H1 (cell line): Measurements from ENCODE around the gene FEZF1. TPM values are rescaled to one million over a fixed set of nuclear protein-coding genes. Genes with fewer than 3 reads are reported as not detected.

Experiments used
- CTCF ChIA-PET: fragments of 300-600 bp; sonication (Branson Sonifier 250); formaldehyde crosslinking; loops from one replicate; lab custom pipeline; 2021; ENCODE audit not compliant: partially characterized antibody; lab: Charles Lee
- POLR2A ChIA-PET: fragments of 300-600 bp; sonication (Branson Sonifier 250); formaldehyde crosslinking; loops from one replicate; lab custom pipeline; 2021; ENCODE audit warnings: inconsistent platforms; ENCODE audit not compliant: partially characterized antibody; lab: Charles Lee
- DNase-seq, 2 experiments: peaks; one replicate each; pipeline versions ENCODE4 v3.0.0 to v3.0.0-alpha.2; 2010 to 2022; ENCODE audit warnings: low spot score in 2 of 2, low read depth in 1 of 2, mixed read lengths in 1 of 2
- FAIRE-seq: peaks from 2 replicates; lab custom pipeline; 2011; peaks lifted over from hg19 to GRCh38; lab: Jason Lieb, UNC
- H2AFZ ChIP-seq: 2 replicates; pipeline ENCODE4 v1.8.1; 2012; ENCODE audit warnings: low read length, inconsistent platforms
- H2AK5ac ChIP-seq: 2 replicates; pipeline ENCODE4 v1.6.1; 2013; ENCODE audit warnings: low read depth, low read length
- H2BK120ac ChIP-seq: replicated peaks from 2 replicates; pipeline ENCODE3; 2013; ENCODE audit warnings: low read depth, low read length, inconsistent platforms
- H2BK12ac ChIP-seq: 2 replicates; pipeline ENCODE4 v1.6.1; 2013; ENCODE audit warnings: low read depth, low read length
- H2BK15ac ChIP-seq: 2 replicates; pipeline ENCODE4 v1.6.1; 2013; ENCODE audit warnings: low read length
- H2BK20ac ChIP-seq: 2 replicates; pipeline ENCODE4 v1.6.1; 2013; ENCODE audit warnings: low read length
- H2BK5ac ChIP-seq: 2 replicates; pipeline ENCODE4 v1.6.1; 2013; ENCODE audit warnings: low read depth, low read length
- H3K14ac ChIP-seq: 2 replicates; pipeline ENCODE4 v1.6.1; 2013; ENCODE audit warnings: inconsistent platforms; ENCODE audit not compliant: insufficient read length
- H3K18ac ChIP-seq: 2 replicates; pipeline ENCODE4 v1.6.1; 2013; ENCODE audit warnings: low read length; ENCODE audit errors: extremely low read depth
- H3K23ac ChIP-seq: 2 replicates; pipeline ENCODE4 v1.6.1; 2013; ENCODE audit warnings: inconsistent platforms; ENCODE audit not compliant: insufficient read length
- H3K23me2 ChIP-seq: 2 replicates; pipeline ENCODE4 v1.6.1; 2013; ENCODE audit warnings: low read depth, low read length
- H3K27ac ChIP-seq: 2 replicates; pipeline ENCODE4 v1.6.1; 2011; ENCODE audit warnings: low read depth, low read length, inconsistent platforms
- H3K27me3 ChIP-seq, 4 experiments: replicated peaks in 1 of 4; 1 replicate in 1 of 4; 2 replicates in 3 of 4; pipeline versions ENCODE4 v1.6.1 to v1.8.1; 2011 to 2013; ENCODE audit warnings: low read length in 3 of 4, mild to moderate bottlenecking in 3 of 4, inconsistent platforms in 2 of 4, mixed read lengths in 2 of 4, moderate library complexity in 1 of 4; ENCODE audit not compliant: control insufficient read depth in 3 of 4, insufficient read depth in 3 of 4; ENCODE audit errors: extremely low read depth in 1 of 4
- H3K36me3 ChIP-seq, 4 experiments: 2 replicates each; pipeline versions ENCODE4 v1.6.1 to v1.8.1; 2011 to 2013; ENCODE audit warnings: mild to moderate bottlenecking in 4 of 4, low read length in 3 of 4, moderate library complexity in 2 of 4, control low read depth in 1 of 4, inconsistent platforms in 1 of 4; ENCODE audit not compliant: insufficient read depth in 4 of 4, control insufficient read depth in 2 of 4
- H3K4ac ChIP-seq: replicated peaks from 2 replicates; pipeline ENCODE3; 2013; ENCODE audit warnings: low read length, low read depth, mixed read lengths, inconsistent platforms; ENCODE audit not compliant: insufficient read length
- H3K4me1 ChIP-seq, 4 experiments: replicated peaks in 1 of 4; 1 replicate in 1 of 4; 2 replicates in 3 of 4; pipeline versions ENCODE4 v1.6.1 to v1.8.1; 2011 to 2013; ENCODE audit warnings: low read length in 3 of 4, inconsistent platforms in 2 of 4, mixed read lengths in 1 of 4; ENCODE audit not compliant: insufficient read depth in 4 of 4, control insufficient read depth in 3 of 4
- H3K4me2 ChIP-seq, 2 experiments: 2 replicates each; pipeline versions ENCODE4 v1.6.1 to v1.8.1; 2011 to 2013; ENCODE audit warnings: low read depth in 2 of 2, low read length in 2 of 2, control low read depth in 1 of 2, inconsistent platforms in 1 of 2, mild to moderate bottlenecking in 1 of 2; ENCODE audit not compliant: insufficient read depth in 1 of 2
- H3K4me3 ChIP-seq, 4 experiments: fragments of 200-600, 300-600 bp in 1 of 4; sonication (generic), shearing (Covaris generic), sonication (Bioruptor Twin) in 1 of 4; 2 replicates each; pipeline versions ENCODE4 v1.5.1 to v1.8.1; 2011 to 2016; ENCODE audit warnings: low read length in 4 of 4, low read depth in 3 of 4, control low read depth in 2 of 4, inconsistent platforms in 2 of 4, mild to moderate bottlenecking in 2 of 4, mixed read lengths in 1 of 4, moderate library complexity in 1 of 4; ENCODE audit not compliant: insufficient read depth in 2 of 4; ENCODE audit errors: extremely low read depth in 1 of 4
- H3K56ac ChIP-seq: replicated peaks from 2 replicates; pipeline ENCODE3; 2013; ENCODE audit warnings: low read depth, mild to moderate bottlenecking, mixed read lengths, low read length, inconsistent platforms; ENCODE audit not compliant: insufficient read length
- H3K79me1 ChIP-seq: 2 replicates; pipeline ENCODE4 v1.6.1; 2013; ENCODE audit warnings: low read depth, low read length, control low read depth
- H3K79me2 ChIP-seq, 2 experiments: 2 replicates each; pipeline versions ENCODE4 v1.6.1 to v1.8.1; 2012 to 2013; ENCODE audit warnings: low read length in 2 of 2, mild to moderate bottlenecking in 2 of 2, inconsistent platforms in 1 of 2; ENCODE audit not compliant: insufficient read depth in 2 of 2, control insufficient read depth in 1 of 2
- H3K9ac ChIP-seq, 4 experiments: replicated peaks in 1 of 4; 1 replicate in 1 of 4; 2 replicates in 3 of 4; pipeline versions ENCODE4 v1.6.1 to v1.8.1; 2011 to 2013; ENCODE audit warnings: low read depth in 3 of 4, low read length in 3 of 4, control low read depth in 2 of 4, mild to moderate bottlenecking in 2 of 4, moderate library complexity in 2 of 4, inconsistent platforms in 1 of 4; ENCODE audit errors: extremely low read depth in 1 of 4
- H3K9me3 ChIP-seq, 2 experiments: 2 replicates each; pipeline versions ENCODE4 v1.6.1 to v1.8.1; 2012 to 2013; ENCODE audit warnings: mild to moderate bottlenecking in 2 of 2, moderate library complexity in 2 of 2, control low read depth in 1 of 2, inconsistent platforms in 1 of 2, low read depth in 1 of 2, low read length in 1 of 2, mixed read lengths in 1 of 2; ENCODE audit not compliant: insufficient read depth in 2 of 2
- H4K20me1 ChIP-seq, 2 experiments: replicated peaks in 1 of 2; 2 replicates each; pipeline versions ENCODE3 to v1.8.1; 2011 to 2013; ENCODE audit warnings: inconsistent platforms in 2 of 2, low read length in 2 of 2, mild to moderate bottlenecking in 1 of 2; ENCODE audit not compliant: insufficient read depth in 2 of 2, control insufficient read depth in 1 of 2
- H4K5ac ChIP-seq: 2 replicates; pipeline ENCODE4 v1.6.1; 2013; ENCODE audit warnings: low read length, low read depth, mixed read lengths, inconsistent platforms; ENCODE audit not compliant: insufficient read length
- H4K8ac ChIP-seq: 2 replicates; pipeline ENCODE4 v1.8.0; 2013; ENCODE audit warnings: mild to moderate bottlenecking, moderate library complexity, low read length, inconsistent platforms; ENCODE audit not compliant: insufficient read depth; ENCODE audit errors: extremely low read depth
- H4K91ac ChIP-seq: replicated peaks from 2 replicates; pipeline ENCODE3; 2013; ENCODE audit warnings: low read length, mixed read lengths, inconsistent platforms; ENCODE audit not compliant: insufficient read length
- NANOG ChIP-seq: IDR thresholded peaks from 2 replicates; pipeline ENCODE4 v1.6.1; 2011; ENCODE audit warnings: low read length, low read depth, mild to moderate bottlenecking, inconsistent platforms; ENCODE audit not compliant: insufficient read depth, poor library complexity, severe bottlenecking
- TEAD4 ChIP-seq: IDR thresholded peaks from 2 replicates; pipeline ENCODE4 v1.6.1; 2012; ENCODE audit warnings: low read depth, low read length, inconsistent platforms, mixed read lengths
- WGBS, 2 experiments: shearing (Covaris generic) in 1 of 2; methylation state at CpG; one replicate each; pipeline versions ENCODE4 v1.1.6 to v1.1.7; 2013 to 2015; ENCODE audit warnings: low lambda C conversion rate in 2 of 2, mixed read lengths in 2 of 2, inconsistent platforms in 1 of 2, low coverage in 1 of 2, missing lambda C conversion rate in 1 of 2; ENCODE audit not compliant: insufficient replicate concordance in 2 of 2, insufficient coverage in 1 of 2, insufficient read length in 1 of 2; ENCODE audit errors: extremely low coverage in 1 of 2, missing lambda C conversion rate in 1 of 2; 5-methylcytosine and 5-hydroxymethylcytosine counted together
- polyA plus RNA-seq, 7 experiments: library from polyadenylated mRNA; depleted of rRNA in 3 of 7; stranded (reverse) in 5 of 7; unstranded in 2 of 7; fragments of >200 nt in 5 of 7; fragments of 200-250 nt in 2 of 7; gene quantifications; 1 replicate in 5 of 7; 2 replicates in 1 of 7; 4 replicates in 1 of 7; pipeline versions ENCODE4 v1.2.1 to v1.2.3, GENCODE V29; 2011 to 2013; ENCODE audit warnings: missing spikeins in 2 of 7, mixed read lengths in 2 of 7
- total RNA-seq: library from RNA; stranded (reverse); fragmentation: NEBNext Ultra II Directional; extraction: Animal tissue kit (Norgen Biotek cat#: 25700); gene quantifications from 2 replicates; pipeline ENCODE4 v1.2.1, GENCODE V29; 2021

FEZF1 gene
- total and polyA plus RNA-seq, 2 of the 8 experiments (the other 6 are each of a cell fraction or from before 2014, with no cell fraction given) = 10.6 to 15.7 TPM

- no peak overlapping the region for H2BK5ac ChIP-seq
- H2BK120ac ChIP-seq = no peak overlapping the region
- no peak overlapping the region for H3K9ac ChIP-seq
- no peak overlapping the region for H3K23ac ChIP-seq
- POLR2A ChIA-PET = interaction anchor here (1.0 to 1.1 kb wide), 2 partner anchors 17 to 51 kb away, joined by 3 read pairs; no protein-coding TSS in a partner anchor
- TF ChIP-seq TEAD4 (no peak), NANOG (peak; percentile 4)
- H4K20me1 ChIP-seq = no peaks in the 10 kb centered on the region
- no peak overlapping the region for H2AK5ac ChIP-seq
- FAIRE-seq = no peak
- CTCF ChIA-PET = interaction anchor here (0.5 to 1.4 kb wide), 3 partner anchors 8 to 278 kb away, joined by 3 read pairs; no protein-coding TSS in a partner anchor
- H3K18ac ChIP-seq = no peak overlapping the region
- peaks cover 2 to 18% (median 13%) of the 10 kb centered on the region in 4 experiments; a peak in 4 of 7 replicates for H3K4me1 ChIP-seq
- H3K9me3 ChIP-seq = no peaks in the 10 kb centered on the region
- WGBS, 2 experiments = 7% methylated on average over 1 of the region's 1 CpG; no CpG with 5 or more reads in 1 of the 2 experiments
- no peaks in the 10 kb centered on the region for H3K36me3 ChIP-seq
- peaks cover 0 to 1% (median 0%) of the 10 kb centered on the region in 4 experiments; a peak in 1 of 7 replicates for H3K27me3 ChIP-seq
- no peak overlapping the region for H3K14ac ChIP-seq
- H3K27ac ChIP-seq = no peak overlapping the region
- no peaks in the 10 kb centered on the region for H3K23me2 ChIP-seq
- 0 out of 2 replicates have a peak overlapping the region, but pooled peaks have one; percentile 15 for H2BK20ac ChIP-seq
- H2BK15ac ChIP-seq = no peak overlapping the region
- no peak overlapping the region for H4K91ac ChIP-seq
- no peaks in the 10 kb centered on the region for H3K79me2 ChIP-seq
- DNase-seq = no peak
- no peak overlapping the region for H4K5ac ChIP-seq
- no peak overlapping the region for H3K4me3 ChIP-seq
- H3K56ac ChIP-seq = no peak overlapping the region
- no peak overlapping the region for H3K4ac ChIP-seq
- no peak overlapping the region for H4K8ac ChIP-seq
- no peak overlapping the region for H2AFZ ChIP-seq
- peak overlapping the region; percentile 14 to 42; a peak in 3 of 4 replicates for H3K4me2 ChIP-seq
- H2BK12ac ChIP-seq = no peak overlapping the region
- no peaks in the 10 kb centered on the region for H3K79me1 ChIP-seq
Measured at GRCh38 chr7:122255454-122255853, 49.1 kb downstream of the FEZF1 start.

Other genes starting within 250 kb of the FEZF1 start
- gene AASS, start 160.5 kb downstream of the FEZF1 start, total RNA-seq = 383 and 394 TPM in 2 replicates
- 203 and 207 TPM in 2 replicates for gene AASS, start 160.5 kb downstream of the FEZF1 start, polyA plus RNA-seq (2011; rRNA removed)